HUES6 (cell line): Measurements from ENCODE around the gene KSR2.
A peak's percentile ranks its signal among the peaks of the same experiment; 100 is the strongest.
"Not testable (repeated sequence)": the region's sequence is repeated elsewhere in the genome, so short reads cannot be mapped to it uniquely, and the experiment has no call there.

ENCODE experiments used
- H3K27ac ChIP-seq: 2 replicates; pipeline ENCODE4 v1.7.0; 2013; ENCODE audit warnings: low read depth, mild to moderate bottlenecking, low read length, inconsistent platforms
- H3K27me3 ChIP-seq: 2 replicates; pipeline ENCODE4 v1.6.1; 2013; ENCODE audit warnings: low read length; ENCODE audit not compliant: control insufficient read depth, insufficient read depth
- H3K36me3 ChIP-seq: 2 replicates; pipeline ENCODE4 v1.6.1; 2013; ENCODE audit warnings: low read length; ENCODE audit not compliant: control insufficient read depth, insufficient read depth
- H3K4me1 ChIP-seq: 2 replicates; pipeline ENCODE4 v1.6.1; 2013; ENCODE audit warnings: low read length; ENCODE audit not compliant: control insufficient read depth, insufficient read depth
- H3K4me3 ChIP-seq: 2 replicates; pipeline ENCODE4 v1.5.1; 2013; ENCODE audit warnings: low read depth, low read length
- H3K9ac ChIP-seq: one replicate; pipeline ENCODE4 v1.6.1; 2013; ENCODE audit warnings: mild to moderate bottlenecking, low read length
- H3K9me3 ChIP-seq: 2 replicates; pipeline ENCODE4 v1.6.1; 2013; ENCODE audit warnings: low read depth, low read length; ENCODE audit not compliant: control insufficient read depth, insufficient read depth

Gene KSR2

DNA sequence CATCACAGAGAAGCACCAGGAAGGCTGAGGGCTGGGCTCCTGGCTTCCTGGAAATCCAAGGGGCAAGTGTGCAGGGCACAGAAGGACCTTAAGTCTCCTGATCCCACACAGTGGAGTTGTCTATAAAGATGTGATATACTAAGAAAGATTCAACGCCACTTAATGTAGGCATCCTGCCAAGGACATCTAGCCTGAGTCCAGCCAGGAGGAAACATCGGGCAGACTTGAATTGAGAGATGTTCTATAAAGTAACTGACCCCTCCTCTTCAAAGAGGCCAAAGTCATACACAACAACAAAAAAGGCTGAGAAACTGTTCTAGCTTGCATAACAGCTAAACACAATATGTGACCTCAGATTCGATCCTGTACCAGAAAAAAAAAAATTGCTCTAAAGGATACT, 307.9 kb downstream of the KSR2 start:
- H3K4me3 ChIP-seq: no peak overlapping the region
- no peak overlapping the region for H3K27ac ChIP-seq
- no peaks in the 10 kb centered on the region for H3K36me3 ChIP-seq
- H3K9ac ChIP-seq: no peak overlapping the region
- H3K4me1 ChIP-seq: no peaks in the 10 kb centered on the region
- H3K9me3 ChIP-seq: no peaks in the 10 kb centered on the region
- H3K27me3 ChIP-seq: no peaks in the 10 kb centered on the region; the same call in none of the 2 replicates

DNA sequence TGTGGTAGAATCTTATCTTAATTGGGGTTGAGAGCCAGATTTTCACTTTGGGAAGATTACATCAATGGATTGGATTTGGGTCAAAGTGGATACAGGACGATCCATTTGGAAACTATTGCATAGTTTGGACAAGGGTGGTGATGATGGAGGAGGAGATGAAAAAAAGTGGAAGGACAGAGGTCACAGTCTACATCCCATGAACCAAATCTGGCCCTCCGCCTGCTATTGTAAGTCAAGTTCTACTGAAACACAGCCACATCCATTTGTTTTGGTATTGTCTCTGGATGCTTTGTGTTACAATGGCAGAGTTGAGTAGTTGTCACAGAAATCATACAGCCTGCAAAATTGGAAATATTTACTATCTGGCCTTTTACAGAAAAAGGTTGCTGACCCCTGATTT, 310.6 kb downstream of the KSR2 start:
- Histone ChIP-seq H3K4me3 (no peak overlapping the region), H3K4me1 (no peaks in the 10 kb centered on the region), H3K36me3 (no peaks in the 10 kb centered on the region), H3K9me3 (no peaks in the 10 kb centered on the region), H3K27me3 (no peaks in the 10 kb centered on the region; the same call in 1 of the 2 replicates), H3K9ac (no peak overlapping the region), H3K27ac (no peak overlapping the region)

GRCh38 chr12:117649796-117650195, 319.0 kb downstream of the KSR2 start:
- Histone ChIP-seq H3K27ac (no peak overlapping the region), H3K27me3 (peaks cover 6% of the 10 kb centered on the region; the same call in 1 of the 2 replicates), H3K9ac (no peak overlapping the region), H3K9me3 (peaks cover 11% of the 10 kb centered on the region; the same call in 1 of the 2 replicates), H3K36me3 (no peaks in the 10 kb centered on the region), H3K4me3 (no peak overlapping the region), H3K4me1 (no peaks in the 10 kb centered on the region)

DNA sequence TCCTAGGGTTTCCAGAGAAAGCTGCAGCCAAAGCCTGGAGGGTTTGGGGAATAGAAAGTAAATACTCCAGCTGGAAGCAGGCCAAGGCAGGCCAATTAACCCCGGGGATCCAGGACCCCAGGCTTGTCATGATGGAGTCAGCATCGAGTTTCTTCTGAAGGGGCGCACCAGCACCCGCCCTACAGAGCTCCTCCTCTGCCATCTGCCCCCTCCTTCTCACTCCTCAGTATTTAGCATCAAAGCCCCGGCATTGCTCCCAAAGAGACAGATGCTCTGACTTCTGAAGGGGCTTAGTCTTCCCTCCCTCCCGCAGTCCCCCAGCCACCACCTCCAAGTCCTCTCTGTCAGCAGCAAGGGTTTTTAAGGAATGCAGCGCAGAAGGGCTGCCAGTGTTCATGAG, 322.3 kb downstream of the KSR2 start:
- H3K9me3 ChIP-seq: 0 out of 2 replicates have a peak, but pooled peaks cover 7% of the 10 kb centered on the region
- H3K36me3 ChIP-seq: no peaks in the 10 kb centered on the region
- peaks cover 6% of the 10 kb centered on the region; the same call in 1 of the 2 replicates for H3K27me3 ChIP-seq
- no peaks in the 10 kb centered on the region for H3K4me1 ChIP-seq
- H3K9ac ChIP-seq: no peak overlapping the region
- no peak overlapping the region for H3K4me3 ChIP-seq
- no peak overlapping the region for H3K27ac ChIP-seq

- peaks cover 6% of the 10 kb centered on the region; the same call in 1 of the 2 replicates for H3K27me3 ChIP-seq
- H3K27ac ChIP-seq: no peak overlapping the region
- H3K9ac ChIP-seq: no peak overlapping the region
- H3K36me3 ChIP-seq: no peaks in the 10 kb centered on the region
- no peak overlapping the region for H3K4me3 ChIP-seq
- H3K4me1 ChIP-seq: no peaks in the 10 kb centered on the region
- no peaks in the 10 kb centered on the region for H3K9me3 ChIP-seq
Measured at GRCh38 chr12:117645473-117645872, 323.3 kb downstream of the KSR2 start.

GRCh38 chr12:117643971-117644370, 324.8 kb downstream of the KSR2 start:
- no peak overlapping the region for H3K27ac ChIP-seq
- H3K4me3 ChIP-seq: no peak overlapping the region
- H3K9ac ChIP-seq: no peak overlapping the region
- H3K27me3 ChIP-seq: peaks cover 6% of the 10 kb centered on the region; the same call in 1 of the 2 replicates
- H3K36me3 ChIP-seq: no peaks in the 10 kb centered on the region
- H3K4me1 ChIP-seq: no peaks in the 10 kb centered on the region
- H3K9me3 ChIP-seq: no peaks in the 10 kb centered on the region

- no peak overlapping the region for H3K9ac ChIP-seq
- peaks cover 5% of the 10 kb centered on the region; the same call in 1 of the 2 replicates for H3K9me3 ChIP-seq
- H3K4me1 ChIP-seq: no peaks in the 10 kb centered on the region
- H3K27ac ChIP-seq: no peak overlapping the region
- no peaks in the 10 kb centered on the region for H3K27me3 ChIP-seq
- H3K4me3 ChIP-seq: no peak overlapping the region
- H3K36me3 ChIP-seq: no peaks in the 10 kb centered on the region
Measured at GRCh38 chr12:117641885-117642284, 326.9 kb downstream of the KSR2 start.

DNA sequence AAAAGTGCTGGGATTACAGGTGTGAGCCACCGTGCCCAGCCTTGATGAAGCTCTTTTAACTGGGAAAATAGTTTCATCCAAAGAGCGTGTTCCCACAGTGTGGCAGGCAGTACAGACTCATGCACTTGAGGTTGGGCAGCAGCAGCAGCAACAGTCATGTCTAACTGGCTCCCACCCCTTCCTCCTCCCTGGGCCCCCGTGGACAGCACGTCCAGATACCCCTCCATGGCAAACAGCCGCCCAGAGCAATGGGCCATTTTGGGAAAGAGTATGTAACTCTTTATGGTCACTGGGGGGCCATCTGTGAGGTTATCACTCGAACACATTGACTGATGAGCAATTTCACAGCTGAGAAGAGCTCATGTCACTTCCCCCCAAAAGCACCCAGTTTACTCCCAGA, 328.3 kb downstream of the KSR2 start:
- no peaks in the 10 kb centered on the region for H3K4me1 ChIP-seq
- H3K27me3 ChIP-seq: no peaks in the 10 kb centered on the region
- peaks cover 5% of the 10 kb centered on the region; the same call in 1 of the 2 replicates for H3K9me3 ChIP-seq
- no peak overlapping the region for H3K27ac ChIP-seq
- H3K9ac ChIP-seq: no peak overlapping the region
- no peak overlapping the region for H3K4me3 ChIP-seq
- H3K36me3 ChIP-seq: no peaks in the 10 kb centered on the region

DNA sequence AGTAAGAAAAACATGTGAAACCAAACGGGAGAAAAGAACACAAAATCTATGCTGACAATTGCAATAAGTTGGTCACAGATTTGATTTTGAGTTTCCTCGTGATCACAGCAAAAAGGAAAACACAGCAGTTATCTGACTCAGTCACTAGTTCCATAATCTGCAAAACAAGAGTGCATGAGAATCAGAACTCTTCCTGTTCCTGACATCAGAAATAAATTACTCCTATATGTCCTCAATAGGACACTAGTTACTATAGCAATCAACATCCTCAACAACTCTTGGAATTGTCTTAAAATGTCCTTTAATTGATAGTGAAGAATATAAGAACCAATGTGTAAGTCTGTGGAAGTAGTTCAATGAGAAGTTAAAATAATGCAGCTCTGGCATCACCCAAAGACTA, 339.3 kb downstream of the KSR2 start:
- no peak overlapping the region for H3K4me3 ChIP-seq
- peaks cover 4% of the 10 kb centered on the region; the same call in 1 of the 2 replicates for H3K4me1 ChIP-seq
- no peak overlapping the region for H3K27ac ChIP-seq
- no peaks in the 10 kb centered on the region for H3K36me3 ChIP-seq
- no peaks in the 10 kb centered on the region for H3K9me3 ChIP-seq
- H3K27me3 ChIP-seq: no peaks in the 10 kb centered on the region; the same call in 1 of the 2 replicates
- no peak overlapping the region for H3K9ac ChIP-seq

GRCh38 chr12:117628711-117629110, 340.1 kb downstream of the KSR2 start:
- H3K4me1 ChIP-seq, H3K36me3 ChIP-seq, H3K9me3 ChIP-seq, H3K27ac ChIP-seq, H3K27me3 ChIP-seq, H3K9ac ChIP-seq: not testable (repeated sequence)
- peak overlapping the region; percentile 56 for H3K4me3 ChIP-seq

DNA sequence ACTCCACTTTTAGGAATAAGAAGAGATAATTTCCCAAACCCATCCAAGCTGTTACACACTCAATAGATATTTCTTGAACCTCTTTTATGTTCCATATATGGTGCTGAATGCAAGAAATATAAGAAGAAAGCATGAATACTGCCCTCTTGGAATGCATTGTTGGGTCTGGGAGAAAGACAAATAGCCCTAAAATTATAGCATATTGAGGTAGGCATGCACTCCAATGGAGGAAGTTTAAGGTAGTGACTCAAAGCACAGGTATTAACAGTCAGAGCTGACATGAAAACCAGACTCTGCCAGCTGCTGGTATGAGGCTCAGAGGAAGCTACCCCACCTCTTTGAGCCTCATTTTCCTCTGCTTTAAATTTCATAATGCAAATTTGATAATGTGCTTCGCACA, 346.0 kb downstream of the KSR2 start:
- no peaks in the 10 kb centered on the region for H3K27me3 ChIP-seq
- H3K9me3 ChIP-seq: no peaks in the 10 kb centered on the region
- no peak overlapping the region for H3K9ac ChIP-seq
- H3K4me3 ChIP-seq: no peak overlapping the region
- no peaks in the 10 kb centered on the region for H3K36me3 ChIP-seq
- no peaks in the 10 kb centered on the region for H3K4me1 ChIP-seq
- no peak overlapping the region for H3K27ac ChIP-seq

- Histone ChIP-seq H3K27me3 (no peaks in the 10 kb centered on the region), H3K27ac (no peak overlapping the region), H3K4me1 (no peaks in the 10 kb centered on the region), H3K9ac (no peak overlapping the region), H3K36me3 (no peaks in the 10 kb centered on the region), H3K4me3 (no peak overlapping the region), H3K9me3 (no peaks in the 10 kb centered on the region)
Measured at GRCh38 chr12:117622087-117622486, 346.7 kb downstream of the KSR2 start.
